ENCODE measurements around the gene ALPL.

Gene ALPL

DNA sequence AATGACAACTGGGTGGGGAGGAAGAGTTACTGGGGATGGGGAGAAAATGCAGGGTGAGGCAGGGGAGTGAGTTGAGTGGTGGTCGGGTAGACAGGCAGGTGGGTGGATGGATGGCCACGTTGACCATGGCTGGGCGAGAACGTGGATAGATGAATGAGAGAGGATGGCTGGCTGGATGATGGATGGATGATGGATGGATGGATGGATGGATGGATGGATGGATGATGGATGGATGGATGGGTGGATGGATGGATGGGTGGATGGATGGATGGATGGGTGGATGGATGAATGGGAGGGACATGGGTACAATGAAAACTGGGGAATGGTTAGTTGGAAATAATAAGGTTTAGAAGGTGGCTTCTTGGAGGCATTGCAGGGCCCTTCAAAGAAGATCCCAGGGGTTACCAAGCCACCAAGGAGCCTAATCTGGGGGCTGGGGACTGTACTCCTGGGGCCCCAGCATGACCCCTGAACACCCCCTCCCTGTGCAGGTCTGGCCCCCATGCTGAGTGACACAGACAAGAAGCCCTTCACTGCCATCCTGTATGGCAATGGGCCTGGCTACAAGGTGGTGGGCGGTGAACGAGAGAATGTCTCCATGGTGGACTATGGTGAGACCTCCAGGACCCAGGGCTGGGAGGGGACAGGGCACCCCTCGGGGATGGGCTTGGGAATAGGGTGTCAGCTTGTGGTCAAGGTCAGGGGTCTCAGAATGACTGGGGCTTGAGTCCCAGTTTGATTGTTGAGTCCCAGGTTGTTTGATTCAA lies 67.0 kb downstream of the ALPL start:
- no peak for DNase-seq (ENCODE audit: low read depth in 2 of 2)

DNA sequence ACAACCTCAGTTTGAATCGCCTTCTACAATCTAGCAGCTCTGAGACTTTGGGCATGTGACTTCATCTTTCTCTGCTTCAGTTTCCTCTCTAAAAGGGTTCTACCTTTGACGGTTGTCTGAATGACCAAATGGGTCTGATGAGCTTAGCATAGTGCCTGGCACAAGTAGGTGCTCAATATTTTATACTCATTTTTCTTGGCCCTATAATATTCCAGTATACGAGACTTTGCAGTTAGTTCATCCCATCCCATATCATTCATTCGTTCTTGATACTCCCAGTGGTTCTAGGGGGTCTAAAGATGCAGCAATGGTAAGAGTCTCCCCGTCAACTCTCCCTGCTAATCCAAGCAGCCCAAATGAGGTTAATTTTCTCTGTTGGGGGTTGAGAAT lies 67.6 kb downstream of the ALPL start:
- no peak for DNase-seq (ENCODE audit: low read depth in 2 of 2)

DNA sequence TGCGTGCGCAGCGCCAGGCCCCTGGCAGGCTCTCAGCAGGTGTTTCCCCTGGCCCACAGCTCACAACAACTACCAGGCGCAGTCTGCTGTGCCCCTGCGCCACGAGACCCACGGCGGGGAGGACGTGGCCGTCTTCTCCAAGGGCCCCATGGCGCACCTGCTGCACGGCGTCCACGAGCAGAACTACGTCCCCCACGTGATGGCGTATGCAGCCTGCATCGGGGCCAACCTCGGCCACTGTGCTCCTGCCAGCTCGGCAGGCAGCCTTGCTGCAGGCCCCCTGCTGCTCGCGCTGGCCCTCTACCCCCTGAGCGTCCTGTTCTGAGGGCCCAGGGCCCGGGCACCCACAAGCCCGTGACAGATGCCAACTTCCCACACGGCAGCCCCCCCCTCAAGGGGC lies 68.1 kb downstream of the ALPL start:
- no peak for DNase-seq (ENCODE audit: low read depth in 2 of 2)

DNA sequence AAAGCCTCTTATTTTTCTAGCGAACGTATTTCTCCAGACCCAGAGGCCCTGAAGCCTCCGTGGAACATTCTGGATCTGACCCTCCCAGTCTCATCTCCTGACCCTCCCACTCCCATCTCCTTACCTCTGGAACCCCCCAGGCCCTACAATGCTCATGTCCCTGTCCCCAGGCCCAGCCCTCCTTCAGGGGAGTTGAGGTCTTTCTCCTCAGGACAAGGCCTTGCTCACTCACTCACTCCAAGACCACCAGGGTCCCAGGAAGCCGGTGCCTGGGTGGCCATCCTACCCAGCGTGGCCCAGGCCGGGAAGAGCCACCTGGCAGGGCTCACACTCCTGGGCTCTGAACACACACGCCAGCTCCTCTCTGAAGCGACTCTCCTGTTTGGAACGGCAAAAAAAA lies 68.7 kb downstream of the ALPL start:
- no peak for DNase-seq (ENCODE audit: low read depth in 2 of 2)

DNA sequence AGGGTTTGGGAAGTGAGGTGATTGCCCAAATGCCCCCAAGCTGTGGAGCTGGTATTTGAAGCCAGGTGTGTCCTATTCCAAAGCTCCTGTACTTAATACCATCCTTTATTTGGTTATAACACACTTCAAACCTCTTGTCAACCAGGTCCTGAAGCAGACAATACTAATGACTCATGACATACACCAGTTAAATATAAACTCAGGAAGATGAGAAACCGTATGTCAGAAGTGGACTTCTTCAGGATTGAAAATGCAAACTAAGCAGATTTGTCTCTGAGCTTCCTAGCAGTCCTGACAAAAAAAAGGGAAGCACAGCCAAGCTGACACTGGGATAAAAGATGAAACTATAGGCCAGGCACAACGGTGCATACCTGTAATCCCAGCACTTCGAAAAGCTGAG lies 70.6 kb downstream of the ALPL start:
- DNase-seq (ENCODE audit: low read depth in 2 of 2): no peak

DNA sequence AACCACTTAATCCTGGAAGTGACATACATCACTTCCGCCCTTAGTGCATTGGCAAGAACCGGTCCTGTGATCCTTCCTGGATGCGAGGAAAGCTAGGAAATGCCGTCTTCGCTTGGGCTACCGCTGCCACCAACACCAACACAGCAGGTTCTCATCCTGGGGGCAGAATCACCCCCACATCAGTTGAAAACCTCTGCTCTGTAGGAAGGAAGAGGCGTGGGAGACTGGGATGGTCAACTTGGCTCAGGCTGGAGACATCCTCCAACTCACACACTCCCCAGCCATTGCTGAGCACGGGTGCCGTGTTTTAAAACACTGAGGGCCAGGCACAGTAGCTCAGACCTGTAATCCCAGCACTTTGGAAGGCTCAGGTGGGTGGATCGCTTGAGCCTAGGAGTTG lies 74.9 kb downstream of the ALPL start:
- DNase-seq (ENCODE audit: low read depth in 2 of 2): no peak

DNA sequence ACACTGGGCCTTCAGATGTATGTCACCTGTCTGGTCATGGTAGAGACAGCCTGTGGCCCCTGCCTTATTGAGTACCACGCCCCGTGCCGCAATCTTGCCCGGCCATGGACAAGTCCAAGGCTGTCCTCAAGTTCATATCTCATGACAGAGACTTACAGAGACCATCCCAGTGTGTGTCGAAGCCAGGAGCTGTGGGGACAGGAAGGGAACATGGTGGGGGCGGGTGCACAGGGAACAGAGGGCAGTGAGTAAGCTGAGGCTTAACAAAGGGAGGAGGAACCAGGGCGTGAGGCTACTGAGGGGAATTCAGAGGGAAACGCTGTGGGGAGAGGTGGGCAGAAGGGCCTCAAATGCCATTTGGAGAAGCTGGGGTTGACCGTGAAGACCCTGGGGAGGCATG lies 75.8 kb downstream of the ALPL start:
- no peak for DNase-seq (ENCODE audit: low read depth in 2 of 2)

DNA sequence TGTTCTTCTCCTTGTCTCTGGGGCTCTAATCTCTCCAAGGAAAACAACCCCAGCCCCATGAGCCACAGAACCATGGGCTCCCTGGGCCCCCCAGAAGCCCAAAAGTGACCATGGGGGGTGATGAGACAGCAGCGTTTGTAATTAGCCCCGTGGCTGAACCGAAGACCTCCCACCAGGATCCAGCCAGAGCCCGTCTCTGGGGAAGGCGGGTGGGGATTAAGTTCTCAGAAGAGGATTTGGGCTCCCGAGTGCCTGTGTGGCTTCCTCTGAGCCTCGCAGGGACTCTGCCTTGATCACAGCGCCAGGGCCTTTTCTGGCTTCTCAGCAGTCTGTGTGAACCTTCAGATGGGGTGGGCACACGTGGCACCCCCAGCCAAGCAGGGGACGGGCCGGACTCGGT lies 77.0 kb downstream of the ALPL start:
- DNase-seq (ENCODE audit: low read depth in 2 of 2): no peak

DNA sequence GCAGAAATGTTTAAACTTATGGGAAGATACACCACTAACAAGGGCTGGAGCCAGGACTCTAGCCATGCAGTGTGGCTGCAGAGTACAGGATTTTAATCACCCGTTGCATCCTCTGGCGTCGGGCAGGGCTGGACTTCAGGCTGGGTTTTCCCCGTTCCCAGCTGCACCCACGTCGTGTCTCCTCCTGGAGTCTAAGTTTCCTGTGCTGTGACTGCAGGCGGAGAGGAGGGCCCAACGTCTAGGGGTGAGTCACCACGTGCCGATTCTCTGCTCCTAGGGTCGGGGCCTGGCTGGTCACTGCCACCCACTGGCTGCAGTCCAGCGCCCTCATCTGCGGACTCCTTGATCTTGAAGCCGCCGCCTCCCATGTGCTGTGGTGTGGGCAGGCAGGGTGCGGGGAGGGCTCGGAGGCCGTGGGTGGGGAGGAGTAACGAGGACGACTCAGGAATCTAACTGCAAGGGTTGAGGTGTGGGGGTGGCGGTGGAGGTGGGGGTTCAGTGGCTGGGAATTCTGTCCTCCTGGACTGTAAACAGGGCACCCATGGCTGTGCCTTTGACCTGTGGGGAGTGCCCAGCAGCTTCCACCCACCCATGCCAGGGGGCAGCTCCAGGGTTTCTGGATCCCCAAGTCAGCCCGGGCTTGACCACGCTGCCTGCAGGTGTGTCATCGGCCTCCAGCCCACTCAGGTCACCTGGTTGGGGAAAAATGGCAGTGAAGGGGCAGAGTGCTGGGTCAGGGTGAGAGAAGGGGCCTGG lies 77.8 kb downstream of the ALPL start:
- no peak for DNase-seq (ENCODE audit: low read depth in 2 of 2)

DNA sequence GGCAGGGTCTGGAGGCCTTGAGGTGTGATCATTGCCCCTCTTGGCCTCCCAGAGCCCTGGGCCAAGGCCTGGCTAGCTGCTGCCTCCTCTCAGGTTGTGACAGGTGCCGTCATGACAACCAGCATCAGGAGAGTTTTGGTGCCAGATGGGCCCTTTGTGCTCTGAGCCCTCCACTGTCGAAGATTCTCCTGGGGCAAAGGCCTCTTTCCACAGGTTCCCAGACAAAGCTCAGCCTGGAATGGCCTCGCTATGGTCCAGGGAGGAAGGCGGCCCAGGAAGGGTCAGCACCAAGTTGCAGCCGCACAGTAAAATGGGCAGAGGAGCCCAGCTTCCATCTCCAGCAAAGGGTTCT lies 78.4 kb downstream of the ALPL start:
- DNase-seq (ENCODE audit: low read depth in 2 of 2): no peak

DNA sequence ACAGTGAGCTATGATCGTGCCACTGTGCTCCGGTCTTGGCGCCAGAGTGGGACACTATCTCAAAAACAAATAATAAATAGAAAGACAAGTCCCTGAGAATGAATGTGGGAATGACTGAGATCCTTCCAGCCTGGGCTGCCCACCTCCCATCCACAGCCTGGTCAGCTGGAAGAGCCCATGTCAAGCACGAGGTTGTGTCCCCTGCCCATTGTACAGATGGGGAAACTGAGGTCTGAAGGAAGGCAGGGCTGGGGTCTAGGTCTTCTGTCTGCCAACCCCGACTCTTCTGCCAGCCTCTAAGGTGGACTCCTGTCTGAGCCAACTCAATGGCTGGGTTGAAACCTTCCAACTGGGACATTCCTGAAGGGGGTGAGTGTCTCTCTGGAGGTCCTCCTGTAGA lies 80.4 kb downstream of the ALPL start:
- DNase-seq (ENCODE audit: low read depth in 2 of 2): no peak

DNA sequence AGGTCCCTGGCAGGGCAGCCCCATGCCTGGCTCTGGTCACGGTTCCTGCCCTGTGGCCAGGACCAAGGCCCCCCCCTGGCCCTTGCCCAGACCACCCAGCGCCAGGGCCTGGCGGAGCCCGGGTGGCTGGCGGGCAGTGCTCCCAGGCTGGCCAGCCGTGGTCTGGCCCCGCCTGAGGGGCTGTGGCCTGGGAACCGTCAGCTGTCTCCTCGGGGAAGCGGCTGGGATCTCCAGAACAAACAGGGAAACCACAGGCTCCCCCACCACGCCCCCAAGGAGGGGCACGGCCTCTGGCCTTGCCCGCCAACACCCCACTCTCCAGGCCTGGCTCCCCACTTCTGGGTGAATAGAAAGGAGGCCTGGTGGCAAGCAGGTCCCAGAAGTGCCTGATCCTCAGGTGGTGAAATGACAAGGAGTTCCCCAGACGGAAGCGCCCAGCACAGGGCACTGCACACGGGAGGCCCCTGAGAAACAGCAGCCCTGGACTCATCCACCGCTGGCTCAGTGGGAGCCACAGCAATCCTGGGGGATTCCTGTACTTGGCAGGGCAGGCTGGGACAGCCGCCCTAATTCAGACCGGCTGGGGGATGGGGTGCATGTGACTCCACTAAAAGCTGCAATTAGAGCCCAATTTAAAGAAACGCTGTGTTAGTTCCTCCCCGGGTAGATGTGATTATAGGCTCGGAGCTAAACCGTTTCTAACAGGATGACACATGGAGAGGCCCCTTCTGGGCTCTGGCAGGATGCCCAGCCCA lies 81.1 kb downstream of the ALPL start:
- DNase-seq (ENCODE audit: low read depth in 2 of 2): no peak

DNA sequence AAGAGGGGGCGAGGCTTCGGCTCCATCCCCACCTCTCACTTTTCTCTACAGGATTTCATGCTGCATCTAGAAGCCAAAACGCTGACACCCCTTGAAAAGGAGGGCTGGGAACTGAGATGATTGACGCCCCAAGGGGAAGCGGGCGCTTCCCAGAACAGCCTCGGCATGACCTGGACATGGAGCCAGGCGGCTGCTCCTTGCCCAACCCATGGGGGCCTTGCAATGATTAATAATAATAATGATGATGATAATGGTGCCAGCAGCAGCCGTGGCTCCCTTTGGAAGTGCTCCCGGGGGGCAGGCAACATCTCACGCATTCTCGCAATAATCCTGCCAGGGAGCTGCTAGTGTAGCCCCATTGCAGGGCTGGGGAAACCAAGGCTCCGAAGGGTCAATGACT lies 81.7 kb downstream of the ALPL start:
- DNase-seq (ENCODE audit: low read depth in 2 of 2): no peak

DNA sequence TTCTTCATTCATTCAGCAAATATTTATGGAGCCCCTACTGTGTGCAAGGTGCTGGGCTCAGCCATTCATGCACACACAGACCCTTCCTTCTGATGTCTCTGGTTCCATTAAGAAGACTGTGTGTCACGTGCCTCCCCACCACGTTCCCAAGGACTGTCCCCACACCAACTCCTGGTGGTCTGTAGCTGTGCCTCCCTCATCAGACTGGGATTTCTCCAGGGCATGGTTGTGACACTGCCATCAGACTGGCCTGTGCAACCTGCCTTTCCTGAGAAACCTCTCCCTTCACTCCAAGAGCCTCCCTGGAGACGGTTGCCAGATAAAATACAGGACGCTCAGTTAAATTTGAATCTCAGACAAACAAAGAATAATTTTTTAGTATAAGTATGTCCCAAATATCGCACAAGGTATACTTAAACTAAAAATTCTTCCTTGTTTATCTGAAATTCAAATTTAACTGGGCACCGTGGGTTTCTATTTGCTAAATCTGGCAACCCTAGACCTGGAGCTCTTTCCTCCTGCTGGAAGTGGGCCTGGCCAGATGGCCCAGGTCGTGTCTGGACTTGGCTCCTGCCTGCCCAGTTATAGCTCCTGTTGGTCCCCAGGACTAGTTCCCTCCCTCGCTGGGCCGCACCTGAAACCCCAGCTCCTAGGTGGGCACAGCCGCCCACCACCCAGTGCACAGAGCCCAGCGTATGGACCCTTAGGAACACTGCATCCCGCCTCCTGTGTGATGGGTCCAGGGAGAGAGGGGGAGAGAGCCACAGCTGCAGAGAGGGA lies 83.1 kb downstream of the ALPL start:
- DNase-seq (ENCODE audit: low read depth in 2 of 2): no peak

DNA sequence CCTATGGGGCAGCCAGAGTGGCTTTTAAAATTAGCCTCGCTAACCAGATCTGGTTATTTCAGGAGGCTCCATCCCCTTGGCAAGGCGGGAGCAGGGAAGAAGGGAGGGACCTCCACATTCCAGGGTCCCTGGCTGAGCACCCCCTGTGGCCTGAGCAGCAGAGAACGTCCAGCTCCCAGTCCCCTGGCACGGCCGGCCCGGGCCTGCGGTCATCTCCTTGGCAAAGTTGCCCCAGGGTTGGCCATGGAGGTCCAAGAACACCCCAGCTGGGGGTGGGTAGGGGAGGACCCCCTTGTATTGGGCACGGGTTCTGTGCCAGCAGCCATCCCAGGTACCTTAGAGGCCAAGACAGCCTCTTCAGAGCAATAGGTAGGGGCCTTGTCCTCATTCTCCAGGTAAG lies 84.0 kb downstream of the ALPL start:
- no peak for DNase-seq (ENCODE audit: low read depth in 2 of 2)

DNA sequence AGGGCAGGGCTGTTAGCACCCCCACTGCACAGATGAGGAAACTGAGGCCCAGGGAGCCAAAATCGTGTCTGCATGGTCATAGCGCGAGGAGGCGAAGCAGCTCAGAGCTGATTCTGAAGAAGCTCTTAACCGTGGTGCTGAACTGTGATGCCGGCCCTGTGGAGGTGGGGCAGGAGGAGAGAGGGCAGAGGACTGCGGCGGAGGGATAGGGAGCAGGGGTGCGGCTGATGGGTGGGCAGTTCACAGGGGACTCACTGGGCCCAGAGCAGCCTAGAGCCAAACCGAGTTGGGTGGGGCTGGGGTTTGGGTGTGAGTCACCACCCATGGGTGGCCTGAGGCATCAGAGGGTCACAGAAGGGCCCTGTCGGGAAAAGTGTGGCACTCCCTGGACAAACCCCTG lies 85.3 kb downstream of the ALPL start:
- no peak for DNase-seq (ENCODE audit: low read depth in 2 of 2)

DNA sequence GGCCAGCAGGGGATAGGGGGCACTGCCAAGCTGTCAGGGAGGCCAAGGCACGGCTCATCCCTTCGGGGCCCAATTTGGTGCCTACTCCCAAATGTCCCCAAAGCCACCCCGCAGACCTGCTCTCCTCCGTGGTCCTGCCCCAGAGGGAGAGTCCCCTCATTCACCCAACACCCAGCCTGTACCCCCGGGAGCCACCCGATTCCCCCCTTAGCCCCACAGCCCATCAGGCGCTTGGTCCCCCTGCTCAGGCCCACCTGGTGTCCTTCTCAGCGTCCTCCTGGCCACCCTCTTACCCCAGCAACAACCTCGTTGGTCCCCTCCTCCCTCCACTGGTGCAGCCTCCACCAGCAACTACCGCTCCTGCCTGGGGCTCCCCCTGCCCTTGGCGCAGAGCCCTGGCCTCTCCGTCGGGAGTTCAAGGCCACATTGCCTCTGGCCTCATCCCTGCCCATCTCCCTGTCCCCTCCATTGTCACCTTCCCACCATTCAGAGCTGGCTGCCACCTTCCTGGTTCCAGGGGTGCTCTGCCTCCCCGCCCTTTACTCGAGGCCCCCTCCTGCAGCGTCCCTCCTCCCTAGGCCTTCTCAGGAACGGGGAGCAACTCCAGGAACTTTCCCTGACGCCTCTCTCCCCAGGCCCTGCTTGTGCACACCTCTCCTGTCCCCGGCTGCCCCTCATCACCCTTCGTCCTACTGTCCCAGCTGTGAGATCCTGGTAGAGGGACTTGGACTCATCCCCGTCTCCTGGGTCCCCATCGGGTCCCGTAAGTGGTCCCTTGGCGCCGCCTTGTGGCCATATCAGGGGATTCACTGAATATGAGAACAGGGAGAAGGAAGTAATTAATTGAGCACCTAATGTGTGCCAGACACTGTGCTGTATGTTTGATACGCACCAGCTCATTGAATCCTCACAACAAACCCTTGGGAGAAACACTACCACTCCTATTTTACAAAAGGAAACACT lies 86.0 kb downstream of the ALPL start:
- peak; percentile 30 to 72 for DNase-seq (ENCODE audit: low read depth in 2 of 2)

DNA sequence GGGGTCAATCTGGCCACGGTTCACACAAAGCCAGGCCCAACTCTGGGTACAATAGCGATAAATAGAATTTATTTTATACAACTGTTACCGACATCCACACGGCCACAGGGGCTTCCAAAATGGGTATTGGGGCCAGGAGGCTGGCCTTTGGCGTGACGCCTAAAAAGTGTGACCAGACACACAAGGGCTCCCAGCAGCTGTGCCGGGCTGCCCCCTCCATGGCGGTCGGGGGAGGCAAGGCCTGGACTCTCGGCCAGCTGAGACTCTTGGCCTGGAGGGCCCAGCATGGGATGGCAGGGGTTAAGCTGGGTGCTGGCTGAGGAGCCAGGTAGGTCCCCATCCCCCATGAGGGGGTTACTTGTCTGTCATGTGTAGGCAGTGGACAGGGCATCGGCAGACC lies 87.0 kb downstream of the ALPL start:
- DNase-seq (ENCODE audit: low read depth in 2 of 2): no peak

DNA sequence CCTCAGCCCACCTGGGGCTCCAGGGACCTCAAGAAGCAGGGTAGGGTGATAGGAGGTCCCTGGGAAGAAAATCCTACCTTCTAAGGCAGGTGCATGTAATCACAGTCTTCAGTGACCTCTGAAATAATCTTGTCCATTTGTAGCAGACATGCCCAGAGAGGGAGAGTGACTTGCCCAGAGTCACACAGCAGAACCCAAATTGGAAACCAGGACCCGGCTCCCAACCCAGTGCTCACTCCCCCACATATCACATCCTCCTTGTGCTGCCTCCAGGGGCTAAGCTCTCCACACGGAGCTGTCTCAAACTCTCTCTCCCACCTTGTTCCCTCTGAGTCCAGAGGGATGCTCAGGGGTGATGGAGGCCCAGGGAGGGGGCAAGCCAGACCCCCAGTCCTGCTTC lies 87.4 kb downstream of the ALPL start:
- no peak for DNase-seq (ENCODE audit: low read depth in 2 of 2)

DNA sequence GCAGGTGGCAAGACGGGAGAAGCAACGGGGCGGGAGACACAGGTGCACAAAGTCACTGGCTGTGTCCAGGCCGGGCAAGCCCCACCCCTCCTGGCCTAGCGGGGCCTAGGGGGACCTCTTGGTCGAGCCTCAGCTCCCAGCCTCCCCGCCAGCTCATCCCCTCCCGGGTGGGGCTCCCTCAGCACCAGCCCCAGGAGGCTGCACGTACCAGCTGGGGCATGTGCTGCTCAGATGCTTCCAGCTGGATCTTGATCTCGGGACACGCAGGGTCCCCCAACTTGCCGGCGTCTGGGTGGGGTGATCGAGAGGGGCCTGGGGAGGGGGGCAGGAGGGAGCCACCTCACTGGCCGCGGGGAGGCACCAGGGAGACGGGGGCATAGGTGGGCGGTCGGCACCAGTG lies 88.5 kb downstream of the ALPL start:
- no peak for DNase-seq (ENCODE audit: low read depth in 2 of 2)

DNA sequence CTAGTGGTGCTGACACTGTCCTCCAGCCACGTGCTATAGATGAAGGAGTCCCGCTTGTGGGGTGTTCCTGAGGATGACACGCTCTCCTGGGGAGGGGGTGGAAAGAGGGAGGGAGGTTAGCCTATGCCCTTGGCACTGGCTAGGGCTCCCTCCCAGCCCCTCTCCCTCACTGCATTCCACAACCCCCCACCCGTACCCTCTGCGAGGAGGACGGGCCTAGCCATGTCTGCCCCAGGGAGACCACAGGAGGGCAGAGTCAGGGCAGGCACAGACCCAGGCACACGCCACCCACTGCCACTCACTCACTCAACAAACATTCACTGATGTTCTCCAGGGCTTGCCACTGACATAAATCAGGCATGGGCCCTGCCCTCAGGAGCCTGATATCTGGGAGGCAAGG lies 89.2 kb downstream of the ALPL start:
- no peak for DNase-seq (ENCODE audit: low read depth in 2 of 2)
